Neuronal stem cell (in vitro differentiated cells): Measurements from ENCODE around the gene MACROD2.

Experiments used
- DNase-seq: peaks from one replicate; pipeline ENCODE4 v3.0.0-alpha.2; 2013; ENCODE audit warnings: low spot score
- H2AFZ ChIP-seq: one replicate; pipeline ENCODE4 v1.6.1; 2013; ENCODE audit warnings: mild to moderate bottlenecking, low read length, inconsistent platforms
- H2AK5ac ChIP-seq: 2 replicates; pipeline ENCODE4 v1.6.1; 2013; ENCODE audit warnings: low read depth, mild to moderate bottlenecking, inconsistent platforms, low read length, moderate library complexity, mixed read lengths
- H2BK120ac ChIP-seq: 2 replicates; pipeline ENCODE4 v1.6.1; 2013; ENCODE audit warnings: low read depth, mild to moderate bottlenecking, inconsistent platforms, low read length, moderate library complexity, mixed read lengths
- H2BK12ac ChIP-seq: one replicate; pipeline ENCODE4 v1.6.1; 2013; ENCODE audit warnings: low read length, inconsistent platforms
- H2BK15ac ChIP-seq: 2 replicates; pipeline ENCODE4 v1.6.1; 2013; ENCODE audit warnings: mild to moderate bottlenecking, low read length, inconsistent platforms, mixed read lengths
- H2BK5ac ChIP-seq: one replicate; pipeline ENCODE4 v1.6.1; 2013; ENCODE audit warnings: inconsistent platforms, mild to moderate bottlenecking, low read length, moderate library complexity
- H3K14ac ChIP-seq: one replicate; pipeline ENCODE4 v1.6.1; 2013; ENCODE audit warnings: low read length, inconsistent platforms
- H3K18ac ChIP-seq: 2 replicates; pipeline ENCODE4 v1.6.1; 2013; ENCODE audit warnings: low read length, inconsistent platforms
- H3K23ac ChIP-seq: 2 replicates; pipeline ENCODE4 v1.6.1; 2013; ENCODE audit warnings: low read depth, mild to moderate bottlenecking, mixed read lengths, low read length, inconsistent platforms; ENCODE audit not compliant: poor library complexity
- H3K27ac ChIP-seq: replicated peaks from 3 replicates; pipeline ENCODE4 v1.5.1; 2013; ENCODE audit warnings: low read length, inconsistent platforms
- H3K27me3 ChIP-seq, 3 experiments: 2 replicates each; pipeline ENCODE4 v1.6.1; 2013; ENCODE audit warnings: low read length in 3 of 3, mild to moderate bottlenecking in 2 of 3, inconsistent platforms in 1 of 3, low read depth in 1 of 3, mixed read lengths in 1 of 3, moderate library complexity in 1 of 3; ENCODE audit not compliant: control insufficient read depth in 3 of 3, insufficient read depth in 3 of 3
- H3K36me3 ChIP-seq, 2 donors: replicated peaks in 1 of 2; 2 replicates each; pipeline ENCODE4 v1.6.1; 2013; ENCODE audit warnings: low read length in 2 of 2; ENCODE audit not compliant: control insufficient read depth in 2 of 2, insufficient read depth in 2 of 2
- H3K4ac ChIP-seq: 2 replicates; pipeline ENCODE4 v1.6.1; 2013; ENCODE audit warnings: inconsistent platforms, mild to moderate bottlenecking, low read length, moderate library complexity
- H3K4me1 ChIP-seq, 2 donors: 1 replicate in 1 of 2; 2 replicates in 1 of 2; pipeline ENCODE4 v1.6.1; 2013; ENCODE audit warnings: low read length in 2 of 2, low read depth in 1 of 2; ENCODE audit not compliant: control insufficient read depth in 2 of 2, insufficient read depth in 1 of 2
- H3K4me2 ChIP-seq: one replicate; pipeline ENCODE4 v1.6.1; 2013; ENCODE audit warnings: mild to moderate bottlenecking, low read length, inconsistent platforms; ENCODE audit not compliant: insufficient read depth, poor library complexity, severe bottlenecking
- H3K4me3 ChIP-seq, 2 donors: 2 replicates each; pipeline ENCODE4 v1.5.1; 2013; ENCODE audit warnings: low read length in 2 of 2, mild to moderate bottlenecking in 2 of 2, inconsistent platforms in 1 of 2, moderate library complexity in 1 of 2
- H3K79me1 ChIP-seq: one replicate; pipeline ENCODE4 v1.6.1; 2013; ENCODE audit warnings: low read depth, mild to moderate bottlenecking, inconsistent platforms, low read length, moderate library complexity
- H3K9ac ChIP-seq: one replicate; pipeline ENCODE4 v1.6.1; 2013; ENCODE audit warnings: mild to moderate bottlenecking, low read depth, low read length, inconsistent platforms; ENCODE audit not compliant: poor library complexity
- H3K9me3 ChIP-seq, 2 donors: replicated peaks in 1 of 2; 2 replicates each; pipeline versions ENCODE3 to v1.6.1; 2013; ENCODE audit warnings: low read length in 2 of 2, mild to moderate bottlenecking in 2 of 2, inconsistent platforms in 1 of 2, low read depth in 1 of 2, mixed read lengths in 1 of 2, moderate library complexity in 1 of 2; ENCODE audit not compliant: control insufficient read depth in 2 of 2, insufficient read depth in 1 of 2
- H4K8ac ChIP-seq: one replicate; pipeline ENCODE4 v1.6.1; 2013; ENCODE audit warnings: low read depth, mild to moderate bottlenecking, inconsistent platforms, low read length, moderate library complexity
- H4K91ac ChIP-seq: one replicate; pipeline ENCODE4 v1.6.1; 2013; ENCODE audit warnings: low read length, low read depth, mild to moderate bottlenecking, inconsistent platforms; ENCODE audit not compliant: poor library complexity
- WGBS, 2 donors: extraction: QIAGEN DNeasy Blood & Tissue Kit; methylation state at CpG; one replicate each; pipeline ENCODE4 v1.1.7; 2013; ENCODE audit warnings: missing lambda C conversion rate in 2 of 2, mixed read lengths in 1 of 2; ENCODE audit not compliant: insufficient read length in 2 of 2, insufficient replicate concordance in 1 of 2; ENCODE audit errors: extremely low coverage in 2 of 2; 5-methylcytosine and 5-hydroxymethylcytosine counted together

Gene MACROD2

GRCh38 chr20:15600565-15600964 is 1605.2 kb downstream of the MACROD2 start:
- H4K8ac ChIP-seq, result no peak overlapping the region
- no peak overlapping the region for H2BK15ac ChIP-seq
- H3K36me3 ChIP-seq, result no peaks in the 10 kb centered on the region
- no peaks in the 10 kb centered on the region for H3K4me1 ChIP-seq
- no CpG with 5 or more reads among the region's 2 CpGs for WGBS, 2 donors
- H3K4ac ChIP-seq, result no peak overlapping the region
- no peak overlapping the region for H2AFZ ChIP-seq
- H2BK5ac ChIP-seq, result no peak overlapping the region
- no peak overlapping the region for H2BK120ac ChIP-seq
- H3K18ac ChIP-seq, result no peak overlapping the region
- H3K4me3 ChIP-seq, result no peak overlapping the region
- DNase-seq, result no peak
- no peaks in the 10 kb centered on the region for H3K27me3 ChIP-seq
- H2BK12ac ChIP-seq, result no peak overlapping the region
- H3K14ac ChIP-seq, result no peak overlapping the region
- H3K9ac ChIP-seq, result no peak overlapping the region
- H3K27ac ChIP-seq, result no peak overlapping the region
- no peak overlapping the region for H3K23ac ChIP-seq
- no peak overlapping the region for H2AK5ac ChIP-seq
- no peak overlapping the region for H4K91ac ChIP-seq
- no peaks in the 10 kb centered on the region for H3K9me3 ChIP-seq
- H3K4me2 ChIP-seq, result no peak overlapping the region
- H3K79me1 ChIP-seq, result no peaks in the 10 kb centered on the region

- H2BK12ac ChIP-seq, result no peak overlapping the region
- H3K9me3 ChIP-seq, result no peaks in the 10 kb centered on the region
- no peaks in the 10 kb centered on the region for H3K79me1 ChIP-seq
- H3K18ac ChIP-seq, result no peak overlapping the region
- H3K4me3 ChIP-seq, result no peak overlapping the region
- H4K8ac ChIP-seq, result no peak overlapping the region
- H2BK5ac ChIP-seq, result no peak overlapping the region
- no peak for DNase-seq
- no peak overlapping the region for H3K4me2 ChIP-seq
- H3K27me3 ChIP-seq, result no peaks in the 10 kb centered on the region
- H3K36me3 ChIP-seq, result no peaks in the 10 kb centered on the region
- no peak overlapping the region for H3K27ac ChIP-seq
- no peak overlapping the region for H4K91ac ChIP-seq
- no peak overlapping the region for H2AK5ac ChIP-seq
- H3K4ac ChIP-seq, result no peak overlapping the region
- no peak overlapping the region for H2AFZ ChIP-seq
- no peaks in the 10 kb centered on the region for H3K4me1 ChIP-seq
- no peak overlapping the region for H2BK15ac ChIP-seq
- no peak overlapping the region for H3K14ac ChIP-seq
- no peak overlapping the region for H3K23ac ChIP-seq
- H2BK120ac ChIP-seq, result no peak overlapping the region
- no peak overlapping the region for H3K9ac ChIP-seq
Observed at GRCh38 chr20:15603506-15603905, 1608.2 kb downstream of the MACROD2 start.

GRCh38 chr20:15603978-15604805 is 1608.9 kb downstream of the MACROD2 start:
- no peak overlapping the region for H3K14ac ChIP-seq
- H3K4ac ChIP-seq, result no peak overlapping the region
- H3K9ac ChIP-seq, result no peak overlapping the region
- H3K4me2 ChIP-seq, result no peak overlapping the region
- H2AFZ ChIP-seq, result no peak overlapping the region
- H3K23ac ChIP-seq, result no peak overlapping the region
- H2BK12ac ChIP-seq, result no peak overlapping the region
- no peak overlapping the region for H2BK15ac ChIP-seq
- no peak overlapping the region for H2BK5ac ChIP-seq
- DNase-seq, result no peak
- H3K79me1 ChIP-seq, result no peaks in the 10 kb centered on the region
- no peak overlapping the region for H3K27ac ChIP-seq
- H3K4me3 ChIP-seq, result no peak overlapping the region
- no peak overlapping the region for H3K18ac ChIP-seq
- H2AK5ac ChIP-seq, result no peak overlapping the region
- no peaks in the 10 kb centered on the region for H3K4me1 ChIP-seq
- no peak overlapping the region for H4K91ac ChIP-seq
- no CpG with 5 or more reads among the region's 4 CpGs for whole genome bisulfite sequencing, 2 donors
- H3K36me3 ChIP-seq, result no peaks in the 10 kb centered on the region
- H3K27me3 ChIP-seq, result no peaks in the 10 kb centered on the region
- no peaks in the 10 kb centered on the region for H3K9me3 ChIP-seq
- H2BK120ac ChIP-seq, result no peak overlapping the region
- H4K8ac ChIP-seq, result no peak overlapping the region

GRCh38 chr20:15609921-15610320 is 1614.6 kb downstream of the MACROD2 start:
- Histone ChIP-seq H2AK5ac (no peak overlapping the region), H3K14ac (no peak overlapping the region), H3K4me2 (no peak overlapping the region), H3K27ac (no peak overlapping the region), H3K4me1 (peaks cover 0 to 6% of the 10 kb centered on the region in 2 donors), H3K23ac (no peak overlapping the region), H3K36me3 (no peaks in the 10 kb centered on the region), H2BK5ac (no peak overlapping the region), H3K9me3 (no peaks in the 10 kb centered on the region), H3K27me3 (no peaks in the 10 kb centered on the region), H3K4ac (no peak overlapping the region), H2BK120ac (no peak overlapping the region), H4K91ac (no peak overlapping the region), H3K4me3 (no peak overlapping the region), H2BK15ac (no peak overlapping the region), H4K8ac (no peak overlapping the region), H2AFZ (no peak overlapping the region), H3K9ac (no peak overlapping the region), H3K18ac (no peak overlapping the region), H3K79me1 (no peaks in the 10 kb centered on the region), H2BK12ac (no peak overlapping the region)
- DNase-seq, result no peak
- WGBS, 2 donors, result no CpG with 5 or more reads among the region's 4 CpGs
